PFSK-1 (cell line): ENCODE results near the gene RHOV.

ENCODE experiments used
- POLR2AphosphoS5 ChIP-seq: IDR thresholded peaks from 2 replicates; pipeline ENCODE4 v1.6.1; 2012; ENCODE audit warnings: low read depth, mild to moderate bottlenecking, control low read depth, low read length, moderate library complexity
- SIN3A ChIP-seq: IDR thresholded peaks from 2 replicates; pipeline ENCODE4 v1.6.1; 2012; ENCODE audit warnings: mild to moderate bottlenecking, low read length, moderate library complexity, borderline replicate concordance; ENCODE audit not compliant: insufficient read depth

GRCh38 chr15:40918146-40918798 is 44.2 kb upstream of the RHOV start:
- TF ChIP-seq POLR2AphosphoS5: no peak
- TF ChIP-seq SIN3A: no peak
